HG03280 (cell line): ENCODE data around the gene SRRD.
"Not testable (repeated sequence)": the region's sequence is repeated elsewhere in the genome, so short reads cannot be mapped to it uniquely, and the experiment has no call there.

Experiments
- ATAC-seq: cut with Tn5 transposase; IDR thresholded peaks from one replicate; pipeline ENCODE4 v1.9.1; 2021; ENCODE audit warnings: mild to moderate bottlenecking, moderate library complexity; ENCODE audit not compliant: unreplicated experiment

The SRRD gene

DNA sequence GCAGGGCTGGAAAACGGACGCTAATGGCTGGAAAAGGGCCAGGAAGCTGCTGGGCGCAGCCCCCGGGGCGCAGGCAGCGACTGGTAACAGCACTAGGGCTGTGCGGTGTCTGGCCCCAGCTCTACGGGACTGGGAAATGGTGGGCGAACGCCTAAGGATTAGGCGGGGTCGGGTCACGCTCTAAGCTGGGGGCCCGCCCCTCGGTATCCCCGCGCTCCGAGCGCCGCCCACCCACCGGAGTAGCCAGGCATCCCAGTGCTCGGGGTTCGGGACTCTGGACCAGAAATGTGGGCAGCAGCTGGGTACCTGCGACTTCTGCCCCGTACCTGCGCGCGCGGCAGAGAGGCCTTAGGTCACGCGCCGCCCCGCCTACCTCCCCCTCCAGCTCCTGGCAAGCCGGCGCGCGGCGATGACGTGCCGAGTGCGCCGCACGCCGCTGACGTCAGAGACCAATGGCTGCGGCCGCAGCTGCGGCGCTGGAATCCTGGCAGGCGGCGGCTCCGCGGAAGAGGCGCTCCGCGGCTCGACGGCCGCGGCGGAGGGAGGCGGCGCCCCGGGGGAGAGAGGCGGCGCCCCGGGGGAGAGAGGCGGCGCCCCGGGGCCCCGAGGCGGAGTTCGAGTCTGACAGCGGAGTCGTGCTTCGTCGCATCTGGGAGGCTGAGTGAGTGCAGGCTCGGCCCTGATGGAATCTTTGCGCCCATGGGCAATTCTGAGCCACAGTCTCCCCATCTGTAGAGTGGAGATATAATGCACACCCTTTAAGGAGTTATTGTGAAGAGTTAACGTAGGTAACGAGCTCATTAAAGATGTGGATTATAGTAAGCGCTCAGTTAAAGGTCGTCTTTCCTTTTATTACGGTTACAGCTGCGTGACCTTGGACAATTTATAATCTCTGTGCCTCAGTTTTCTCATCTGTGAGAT is at the start of gene SRRD, which contains the start of gene HPS4:
SRRD (plus strand) TSS at position 439 of the 921 bp plus-strand sequence; CDS start at position 453, 14 bp downstream.
HPS4 (minus strand) TSS at position 345 of the 921 bp plus-strand sequence. CDS start 2,021 bp downstream, outside the sequence.
- peak; percentile 76 for ATAC-seq

GRCh38 chr22:26435327-26436093 is 48.2 kb upstream of the SRRD start:
- ATAC-seq = no peak

DNA sequence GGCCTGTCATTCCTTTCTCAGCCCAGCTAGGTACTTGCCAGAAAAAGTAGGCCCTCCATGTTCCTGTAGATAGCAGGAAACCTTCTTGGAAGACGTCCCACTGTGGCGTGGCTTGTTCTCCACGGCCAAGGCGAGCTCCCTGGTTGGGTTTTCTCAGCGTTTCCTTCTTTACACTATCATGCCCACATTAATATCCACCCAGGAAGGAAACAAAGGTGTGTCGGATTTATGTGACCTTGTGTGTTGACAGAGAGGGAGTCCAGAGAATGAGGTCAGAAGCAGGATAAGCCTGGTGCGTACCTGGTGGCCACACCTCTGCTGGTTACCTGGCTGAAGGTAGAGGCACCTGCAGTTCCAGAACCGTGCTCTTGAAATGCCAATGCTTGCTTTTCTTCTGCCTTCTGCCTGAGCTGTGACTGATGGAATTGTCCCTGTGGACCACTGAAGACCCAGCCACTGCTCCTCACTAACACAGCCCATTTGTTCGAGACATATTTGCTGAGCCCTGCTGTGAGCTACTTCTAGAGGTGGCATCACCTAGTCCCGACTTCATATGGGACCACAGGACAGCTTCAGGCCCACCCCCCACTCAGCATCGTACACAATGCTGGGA is 46.7 kb upstream of the SRRD start:
- no peak for ATAC-seq

DNA sequence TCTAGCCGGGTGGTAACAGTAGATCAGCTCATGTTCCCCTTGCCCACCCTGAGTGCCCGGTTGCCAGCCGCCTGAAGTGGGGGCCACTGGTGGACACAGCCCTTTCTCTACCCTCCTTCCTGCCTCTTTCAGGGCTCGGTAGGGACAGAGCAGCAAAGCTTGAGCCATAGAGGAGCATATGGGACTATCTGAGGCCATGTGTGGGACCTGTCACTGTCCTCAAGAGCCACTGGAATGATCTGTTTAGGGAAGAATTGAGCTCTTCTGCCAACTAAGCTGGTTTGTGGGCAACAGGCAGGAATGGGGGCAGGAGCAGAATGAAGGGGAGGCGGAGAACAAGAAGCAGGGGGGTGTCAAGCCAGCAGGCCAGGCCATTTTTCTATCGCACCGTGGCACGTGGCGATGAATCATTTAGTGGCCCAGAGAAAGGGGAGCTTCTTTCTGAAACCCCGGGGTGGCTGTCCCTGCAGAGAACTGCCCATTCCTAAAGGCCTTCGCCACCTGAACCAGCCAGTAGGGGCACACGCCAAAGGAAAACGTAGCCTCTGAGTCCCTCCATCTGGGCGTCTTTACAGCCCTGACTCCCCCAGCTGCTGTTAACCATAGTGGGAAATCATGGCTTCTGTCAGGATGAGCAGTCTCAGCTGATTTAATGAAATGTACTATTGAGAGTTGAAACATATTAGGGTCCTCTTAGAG is 45.8 kb upstream of the SRRD start:
- ATAC-seq = no peak

- ATAC-seq = not testable (repeated sequence)
Observed at GRCh38 chr22:26438776-26439175, 44.9 kb upstream of the SRRD start.

GRCh38 chr22:26439559-26439958 is 44.1 kb upstream of the SRRD start:
- ATAC-seq = no peak

DNA sequence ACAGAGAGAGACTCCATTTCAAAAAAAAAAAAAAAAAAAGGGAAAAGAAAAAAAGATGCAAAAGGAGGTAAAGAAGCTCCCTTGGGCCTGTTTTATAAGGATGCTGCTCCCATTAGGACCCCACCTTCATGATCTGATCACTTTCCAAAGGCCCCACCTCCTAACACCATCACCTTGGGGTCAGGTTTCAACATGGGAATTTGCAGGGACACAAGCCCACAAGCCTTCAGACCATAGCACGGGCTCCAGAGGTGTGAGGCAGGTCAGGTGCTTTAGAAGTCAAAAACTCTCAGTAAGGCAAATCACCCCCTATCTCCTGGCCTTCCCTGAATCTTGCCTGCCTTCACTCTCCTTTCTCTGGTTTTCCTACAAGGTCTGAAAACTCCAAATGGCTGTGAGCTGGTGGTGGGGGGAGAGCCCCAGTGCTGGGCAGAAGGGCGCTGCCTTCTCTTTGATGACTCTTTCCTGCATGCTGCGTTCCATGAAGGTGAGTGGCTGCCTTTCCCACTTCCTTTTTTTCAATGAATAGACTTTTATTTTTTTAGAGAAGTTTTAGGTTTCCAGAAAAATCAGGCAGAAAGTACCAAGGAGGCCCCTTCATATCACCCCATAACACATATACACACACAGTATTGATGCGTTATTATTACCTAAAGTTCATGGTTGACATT is 41.5 kb upstream of the SRRD start:
- ATAC-seq = no peak

GRCh38 chr22:26443901-26444690 is 39.6 kb upstream of the SRRD start:
- ATAC-seq = no peak

- ATAC-seq = no peak
Observed at GRCh38 chr22:26444777-26445176, 38.9 kb upstream of the SRRD start.

- no peak for ATAC-seq
Observed at GRCh38 chr22:26445577-26446275, 38.0 kb upstream of the SRRD start.

- no peak for ATAC-seq
Observed at GRCh38 chr22:26446808-26447515, 36.7 kb upstream of the SRRD start.

DNA sequence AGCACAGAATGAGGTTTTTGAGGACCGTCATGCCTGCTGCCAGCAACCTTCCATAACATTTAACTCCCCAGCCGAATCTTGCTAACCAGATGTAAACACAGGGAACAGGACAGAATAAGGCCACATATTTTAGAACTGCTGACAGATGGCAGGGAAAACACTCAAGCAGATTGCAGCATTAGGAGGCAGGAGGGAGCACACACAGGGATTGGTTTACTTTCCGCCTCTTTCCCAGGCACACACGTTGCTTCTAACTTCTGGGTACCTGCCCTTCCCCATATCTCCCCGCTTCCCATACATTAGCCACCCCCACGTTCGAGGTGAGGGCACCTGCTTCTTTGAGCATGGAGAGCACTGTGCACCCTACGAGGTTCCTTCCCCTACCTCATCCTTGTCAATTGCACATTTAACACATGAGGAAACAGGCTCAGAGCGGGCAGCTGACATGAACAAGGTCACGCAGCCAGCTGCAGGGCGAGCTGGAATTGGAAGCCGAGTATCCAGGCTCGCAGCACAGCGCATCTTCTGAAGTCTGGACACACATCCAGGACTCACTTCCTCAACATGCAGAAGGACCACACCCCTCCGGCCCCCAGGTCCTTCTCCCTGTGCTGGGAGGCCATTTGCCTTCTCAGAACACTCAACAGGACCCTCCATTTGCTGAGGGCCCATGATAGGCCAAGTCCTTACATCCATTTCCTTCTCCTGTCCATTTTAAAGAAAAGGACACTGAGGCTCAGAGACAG is 35.9 kb upstream of the SRRD start:
- no peak for ATAC-seq

DNA sequence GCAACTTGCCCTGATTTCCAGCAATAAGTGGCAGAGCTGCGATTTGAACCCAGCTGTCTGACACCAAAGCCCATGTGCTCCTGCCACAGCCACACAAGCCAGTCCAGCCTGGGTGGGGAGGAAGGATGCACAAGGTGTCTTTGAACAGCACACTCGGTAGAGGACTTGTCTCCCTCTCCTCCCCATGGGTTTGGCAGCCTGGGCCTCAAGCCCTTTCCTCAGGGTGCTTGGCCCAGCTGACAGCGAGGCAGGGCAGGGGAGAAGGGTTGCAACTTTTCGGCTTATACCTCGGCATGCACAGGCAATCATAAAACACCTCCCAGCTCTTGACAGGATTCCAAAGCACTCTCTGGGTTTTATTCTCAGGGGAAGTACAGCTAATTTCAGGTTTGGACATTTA is 35.3 kb upstream of the SRRD start:
- ATAC-seq = no peak

DNA sequence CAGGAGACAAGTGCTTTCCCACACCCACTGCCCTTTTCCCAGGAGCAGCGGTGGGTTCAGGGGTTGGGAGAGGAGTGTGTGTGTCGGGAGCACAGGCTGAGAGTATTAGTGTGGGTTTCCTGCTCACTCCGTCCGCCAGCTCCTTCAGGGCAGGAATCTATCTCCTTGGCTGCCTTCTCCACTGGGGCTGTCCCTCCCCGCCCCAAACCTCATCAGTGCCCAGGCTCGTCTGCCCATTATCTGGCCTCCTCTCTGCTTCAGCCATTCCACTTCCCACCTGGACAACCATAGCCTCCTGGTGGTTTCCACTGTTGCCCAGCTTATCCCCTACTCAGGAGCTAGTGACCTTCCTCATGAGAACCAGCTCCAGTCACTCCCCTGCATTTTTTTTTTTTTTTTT is 34.7 kb upstream of the SRRD start:
- ATAC-seq = no peak

DNA sequence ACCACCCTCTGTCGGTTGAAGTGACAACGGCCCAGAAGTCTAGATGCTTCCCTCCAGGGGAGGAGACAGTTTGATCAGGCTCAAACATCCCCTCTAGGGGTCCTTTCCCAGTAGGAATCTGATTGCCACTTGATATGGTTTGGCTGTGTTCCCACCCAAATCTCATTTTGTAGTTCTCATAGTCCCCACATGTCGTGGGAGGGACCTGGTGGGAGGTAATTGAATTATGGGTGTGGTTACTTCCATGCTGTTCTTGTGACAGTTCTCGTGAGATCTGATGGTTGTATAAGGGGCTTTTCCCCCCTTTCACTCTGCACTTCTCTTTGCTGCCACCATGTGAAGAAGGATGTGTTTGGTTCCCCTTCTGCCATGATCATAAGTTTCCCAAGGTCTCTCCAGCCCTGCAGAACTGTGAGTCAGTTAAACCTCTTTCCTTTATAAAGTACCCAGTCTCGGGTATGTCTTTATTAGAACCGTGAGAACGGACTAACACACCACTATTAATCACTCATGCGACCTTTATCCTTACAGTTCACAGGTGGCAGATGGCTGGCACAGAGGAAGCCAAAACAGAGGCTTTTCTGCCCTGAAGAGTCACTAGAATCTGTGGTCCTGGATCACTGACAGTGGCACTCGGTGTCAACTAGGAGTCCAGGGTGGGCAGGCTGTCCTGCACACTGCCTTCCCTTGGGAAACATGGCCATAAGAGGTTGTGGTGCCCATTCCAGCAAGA is 33.1 kb upstream of the SRRD start:
- ATAC-seq = no peak

DNA sequence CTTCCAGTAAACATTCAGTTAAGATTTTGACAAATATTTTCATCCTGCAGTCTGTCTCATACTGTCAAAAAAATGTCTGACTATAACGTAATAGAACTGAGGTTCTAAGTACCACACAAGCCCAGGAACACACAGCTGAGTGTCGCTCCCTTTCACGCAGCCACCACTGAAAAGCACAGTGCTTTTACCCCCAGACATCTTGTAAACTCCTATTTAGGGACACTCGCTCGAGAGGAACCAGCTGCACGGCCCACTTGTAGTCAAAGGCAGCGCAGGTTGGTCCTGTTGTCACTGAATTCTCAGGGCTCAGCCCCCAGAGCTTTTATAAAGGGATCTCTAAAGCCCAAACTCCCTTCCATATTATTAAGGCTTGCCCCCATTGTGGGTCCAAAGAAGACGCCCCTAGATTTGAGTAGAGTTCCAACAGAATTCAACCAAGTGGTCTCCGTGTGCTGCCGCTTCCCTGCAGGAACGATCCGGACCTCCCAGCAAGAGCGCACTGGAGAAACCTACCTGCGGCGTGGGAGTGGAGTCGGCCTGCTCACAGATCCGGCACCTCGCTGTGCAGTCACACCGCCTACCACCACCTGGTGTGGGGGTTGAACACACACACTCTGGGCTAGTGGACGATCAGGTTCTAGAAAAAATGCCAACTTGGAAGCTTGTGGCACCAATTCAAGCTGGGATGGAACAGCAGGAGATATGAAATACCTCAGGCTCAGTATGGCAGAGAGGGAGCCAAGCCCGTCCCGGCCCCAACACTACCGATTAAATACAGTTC is 31.3 kb upstream of the SRRD start:
- no peak for ATAC-seq
